Type B pancreatic cell (in vitro differentiated cells): ENCODE data around the gene C6orf118. TPM values are rescaled to one million over a fixed set of nuclear protein-coding genes. Genes with fewer than 3 reads are reported as not detected.

Experiments
- DNase-seq: peaks from one replicate; pipeline ENCODE4 v3.0.0; 2021; ENCODE audit warnings: mixed read lengths; ENCODE audit not compliant: unreplicated experiment; ENCODE audit errors: extremely low spot score
- H3K27ac Mint-ChIP-seq: 2 replicates; pipeline ENCODE4 v1.8.0; 2021; ENCODE audit warnings: mild to moderate bottlenecking, mixed read lengths
- H3K27me3 Mint-ChIP-seq: 2 replicates; pipeline ENCODE4 v1.8.0; 2021; ENCODE audit warnings: mixed read lengths
- H3K36me3 Mint-ChIP-seq: 2 replicates; pipeline ENCODE4 v1.8.0; 2021; ENCODE audit warnings: mixed read lengths
- H3K4me1 Mint-ChIP-seq: one replicate; pipeline ENCODE4 v1.8.0; 2021; ENCODE audit warnings: mixed read lengths; ENCODE audit not compliant: unreplicated experiment
- H3K4me3 Mint-ChIP-seq: 2 replicates; pipeline ENCODE4 v1.8.0; 2021; ENCODE audit warnings: mild to moderate bottlenecking, mixed read lengths
- H3K9me3 Mint-ChIP-seq: 2 replicates; pipeline ENCODE4 v1.8.0; 2021; ENCODE audit warnings: mixed read lengths
- total RNA-seq: library from RNA; stranded (reverse); gene quantifications from 2 replicates; pipeline ENCODE4 v1.2.1, GENCODE V29; 2021; ENCODE audit warnings: low replicate concordance
- TF ChIP-seq, protein P1 (sequence below): fragments of 200-600 bp; sonication (generic); conservative IDR thresholded peaks from 2 replicates; pipeline ENCODE4 v1.5.0; 2021; ENCODE audit warnings: antibody characterized with exemption, mild to moderate bottlenecking

C6orf118 gene
- total RNA-seq, 1 donor from 2014 or later: 6.1 TPM

DNA sequence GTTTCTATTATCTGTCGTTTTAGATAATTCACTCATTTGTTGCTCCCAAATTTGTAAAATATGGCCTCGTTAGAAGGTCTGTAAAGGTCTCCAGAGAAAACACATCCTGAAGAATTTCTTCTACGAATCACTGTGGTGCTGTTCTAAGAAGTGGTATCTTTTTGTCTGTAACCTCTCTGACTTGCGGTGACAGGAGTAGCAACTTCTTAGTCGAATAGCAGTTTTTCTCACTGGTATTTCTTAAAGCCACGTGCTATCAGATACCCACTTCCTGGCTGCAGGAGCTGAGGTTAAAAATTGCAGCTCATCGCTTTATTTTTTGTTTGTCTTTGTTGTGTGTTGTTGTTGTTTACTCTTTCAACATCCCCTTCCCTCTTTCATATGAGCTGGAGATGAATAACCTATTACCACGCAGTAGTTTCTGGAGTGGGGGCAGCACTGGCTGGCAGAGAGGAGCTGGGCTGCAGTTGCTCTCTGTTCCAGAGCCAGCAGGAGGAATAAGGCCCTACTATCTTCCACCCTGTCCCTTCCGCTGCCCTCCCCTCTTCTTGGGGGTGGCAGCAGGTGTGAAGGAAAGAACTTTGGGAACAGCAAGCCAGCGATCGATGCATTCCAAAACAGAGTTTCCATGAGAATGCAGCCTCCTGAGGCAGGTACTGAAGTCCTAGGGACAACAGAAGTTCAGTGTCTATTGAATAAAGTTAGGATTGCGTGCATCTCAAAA is 64.7 kb downstream of the C6orf118 start:
- Mint-ChIP-seq H3K36me3 (no peaks in the 10 kb centered on the region), H3K9me3 (no peaks in the 10 kb centered on the region), H3K4me1 (peaks cover 4% of the 10 kb centered on the region), H3K27ac (no peak overlapping the region), H3K4me3 (no peak overlapping the region), H3K27me3 (no peaks in the 10 kb centered on the region)
- TF ChIP-seq, protein P1, sequence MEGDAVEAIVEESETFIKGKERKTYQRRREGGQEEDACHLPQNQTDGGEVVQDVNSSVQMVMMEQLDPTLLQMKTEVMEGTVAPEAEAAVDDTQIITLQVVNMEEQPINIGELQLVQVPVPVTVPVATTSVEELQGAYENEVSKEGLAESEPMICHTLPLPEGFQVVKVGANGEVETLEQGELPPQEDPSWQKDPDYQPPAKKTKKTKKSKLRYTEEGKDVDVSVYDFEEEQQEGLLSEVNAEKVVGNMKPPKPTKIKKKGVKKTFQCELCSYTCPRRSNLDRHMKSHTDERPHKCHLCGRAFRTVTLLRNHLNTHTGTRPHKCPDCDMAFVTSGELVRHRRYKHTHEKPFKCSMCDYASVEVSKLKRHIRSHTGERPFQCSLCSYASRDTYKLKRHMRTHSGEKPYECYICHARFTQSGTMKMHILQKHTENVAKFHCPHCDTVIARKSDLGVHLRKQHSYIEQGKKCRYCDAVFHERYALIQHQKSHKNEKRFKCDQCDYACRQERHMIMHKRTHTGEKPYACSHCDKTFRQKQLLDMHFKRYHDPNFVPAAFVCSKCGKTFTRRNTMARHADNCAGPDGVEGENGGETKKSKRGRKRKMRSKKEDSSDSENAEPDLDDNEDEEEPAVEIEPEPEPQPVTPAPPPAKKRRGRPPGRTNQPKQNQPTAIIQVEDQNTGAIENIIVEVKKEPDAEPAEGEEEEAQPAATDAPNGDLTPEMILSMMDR: no peak
- no peak for DNase-seq

DNA sequence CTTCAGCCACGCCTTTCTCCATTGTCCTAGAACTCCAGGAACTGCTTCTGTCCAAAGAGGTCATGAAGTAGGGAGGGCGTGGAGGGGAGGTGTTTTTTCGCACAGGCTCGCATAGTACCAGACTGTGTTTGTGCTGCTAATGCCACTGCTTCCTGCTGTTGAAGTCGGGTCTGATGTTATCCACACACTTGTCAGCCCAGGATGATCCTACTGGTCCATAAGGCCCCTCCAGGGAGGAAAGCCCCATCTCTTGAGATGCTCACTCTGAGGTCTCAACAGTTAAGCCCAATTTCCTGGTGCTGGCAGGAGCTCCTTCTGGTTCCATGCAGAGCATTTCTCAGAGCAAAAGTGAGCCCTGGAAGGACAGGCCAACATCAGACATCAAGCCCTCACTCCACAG is 65.6 kb downstream of the C6orf118 start:
- Mint-ChIP-seq H3K9me3 (no peaks in the 10 kb centered on the region), H3K4me3 (no peak overlapping the region), H3K4me1 (peaks cover 4% of the 10 kb centered on the region), H3K36me3 (no peaks in the 10 kb centered on the region), H3K27ac (no peak overlapping the region), H3K27me3 (no peaks in the 10 kb centered on the region)
- TF ChIP-seq, protein P1: no peak
- DNase-seq: no peak

DNA sequence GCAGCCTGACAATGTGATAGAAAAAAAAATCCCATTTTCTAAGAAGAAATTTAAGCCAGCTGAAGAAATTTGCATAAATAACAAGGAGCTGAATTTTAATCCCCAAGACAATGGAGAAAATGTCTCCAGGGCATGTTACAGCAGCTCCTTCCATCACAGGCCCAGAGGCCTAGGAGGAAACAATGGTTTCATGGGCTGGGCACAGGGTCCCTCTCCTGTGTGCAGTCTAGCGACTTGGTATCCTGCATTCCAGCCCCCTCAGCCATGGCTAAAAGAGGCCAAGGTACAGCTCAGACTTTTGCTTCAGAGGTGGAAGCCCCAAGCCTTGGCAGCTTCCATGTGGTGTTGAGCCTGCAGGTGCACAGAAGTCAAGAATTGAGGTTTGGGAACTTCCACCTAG is 73.1 kb downstream of the C6orf118 start:
- peaks cover 6% of the 10 kb centered on the region for H3K9me3 Mint-ChIP-seq
- no peak for DNase-seq
- no peak overlapping the region for H3K4me3 Mint-ChIP-seq
- peaks cover 4% of the 10 kb centered on the region for H3K27me3 Mint-ChIP-seq
- TF ChIP-seq, protein P1: no peak
- H3K36me3 Mint-ChIP-seq: no peaks in the 10 kb centered on the region
- peaks cover 9% of the 10 kb centered on the region for H3K4me1 Mint-ChIP-seq
- no peak overlapping the region for H3K27ac Mint-ChIP-seq

DNA sequence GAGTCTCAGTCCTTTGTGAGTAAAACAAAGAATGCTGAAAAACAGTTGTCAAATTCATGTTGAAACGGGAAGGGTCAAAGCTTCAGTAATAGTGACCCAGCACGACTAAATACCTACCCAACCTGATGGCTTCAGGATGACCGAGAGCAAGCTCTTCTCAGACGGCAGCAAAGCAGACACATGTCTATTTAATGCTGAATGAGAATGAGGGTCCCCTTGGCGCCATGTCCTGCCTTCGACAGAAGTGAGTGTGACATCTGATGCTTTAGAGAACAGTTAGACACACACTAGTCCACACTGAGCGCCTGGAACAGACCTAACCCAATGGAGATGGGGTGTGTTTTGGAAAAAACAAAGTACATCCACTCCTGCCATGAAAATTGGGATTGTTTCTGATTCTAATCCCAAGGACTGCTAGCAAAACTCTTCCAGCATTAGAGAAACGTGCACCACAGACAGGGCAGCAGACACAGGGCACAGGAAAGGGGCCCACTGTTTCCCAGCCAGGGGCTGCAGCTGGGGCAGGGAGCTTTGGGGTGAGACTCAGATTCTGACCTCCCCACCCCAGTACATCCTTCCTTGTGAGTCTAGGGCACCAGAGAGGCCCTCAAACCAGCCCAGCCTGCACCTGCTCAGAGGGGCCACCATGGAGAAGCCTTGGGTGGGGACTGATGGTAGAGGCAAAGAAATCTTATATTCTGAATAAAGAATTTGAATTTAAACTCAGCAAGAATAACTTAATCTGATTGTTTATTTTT is 76.5 kb downstream of the C6orf118 start:
- Mint-ChIP-seq H3K36me3 (no peaks in the 10 kb centered on the region), H3K4me3 (no peak overlapping the region), H3K9me3 (peaks cover 6% of the 10 kb centered on the region), H3K27me3 (peaks cover 7% of the 10 kb centered on the region), H3K27ac (no peak overlapping the region), H3K4me1 (peaks cover 9% of the 10 kb centered on the region)
- DNase-seq: no peak
- TF ChIP-seq, protein P1: no peak

DNA sequence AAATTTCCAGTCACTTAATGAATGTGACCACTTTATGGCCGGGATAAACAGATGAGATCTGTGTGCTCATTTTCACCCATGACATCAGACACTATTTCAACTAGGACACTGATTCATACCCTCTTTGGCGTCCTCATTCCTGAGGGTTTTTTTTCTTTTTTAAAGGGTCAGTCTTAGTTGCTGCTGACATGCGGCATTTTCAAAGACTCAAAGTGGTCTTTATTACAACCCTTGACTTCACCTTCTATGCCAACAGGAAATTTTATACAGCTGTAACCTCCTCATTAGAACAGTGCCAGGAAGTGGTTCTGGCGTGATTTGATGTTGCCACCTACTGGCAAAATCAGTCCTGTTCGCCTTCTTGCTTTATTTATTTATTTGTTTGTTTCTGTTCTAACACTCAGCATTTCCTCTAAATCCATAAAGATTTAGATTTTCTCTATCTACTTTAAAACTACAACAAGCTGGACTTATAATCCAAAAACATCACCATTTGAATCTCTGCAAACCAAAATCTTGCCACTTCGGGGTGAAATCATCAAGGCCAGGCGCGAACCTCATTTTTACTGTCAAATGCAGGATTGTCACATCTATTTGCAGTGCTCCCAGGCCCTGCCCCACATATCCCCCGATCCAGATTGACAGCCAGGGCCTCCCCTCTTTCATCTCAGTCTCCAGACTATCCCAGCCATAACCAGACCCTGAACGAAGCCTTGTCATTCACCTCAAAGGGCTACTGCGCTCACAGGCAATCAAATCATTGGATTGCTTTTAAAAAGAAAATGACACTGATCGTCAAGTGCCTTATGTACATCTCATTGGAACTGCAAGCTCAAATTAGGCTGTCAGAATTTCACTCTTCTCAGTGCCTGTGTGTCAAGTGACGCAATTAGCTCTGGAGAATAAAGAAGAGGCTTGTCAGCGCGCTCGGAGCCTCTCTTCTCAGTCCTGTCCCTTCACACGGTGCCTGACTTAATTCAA is 77.5 kb downstream of the C6orf118 start:
- Mint-ChIP-seq H3K4me3 (no peak overlapping the region), H3K27me3 (peaks cover 7% of the 10 kb centered on the region), H3K4me1 (peaks cover 9% of the 10 kb centered on the region), H3K27ac (no peak overlapping the region), H3K36me3 (no peaks in the 10 kb centered on the region), H3K9me3 (no peaks in the 10 kb centered on the region)
- DNase-seq: no peak
- TF ChIP-seq, protein P1: peak; percentile 83
